KBM-7 (cell line): Measurements from ENCODE around the gene FTSJ3.
A peak's percentile ranks its signal among the peaks of the same experiment; 100 is the strongest.
"Not testable (repeated sequence)": the region's sequence is repeated elsewhere in the genome, so short reads cannot be mapped to it uniquely, and the experiment has no call there.

ENCODE experiments used
- DNase-seq: peaks from one replicate; pipeline ENCODE4 v3.0.0-alpha.2; 2015
- in situ Hi-C: fragments of 300-500 bp; cut with MboI; formaldehyde crosslinking; loops from 2 replicates; pipeline ENCODE4 v1.14.3; 2020; ENCODE audit warnings: low sequenced_read_pairs, low pct_unique_long_range_greater_than_20kb, mixed read lengths

FTSJ3 gene

DNA sequence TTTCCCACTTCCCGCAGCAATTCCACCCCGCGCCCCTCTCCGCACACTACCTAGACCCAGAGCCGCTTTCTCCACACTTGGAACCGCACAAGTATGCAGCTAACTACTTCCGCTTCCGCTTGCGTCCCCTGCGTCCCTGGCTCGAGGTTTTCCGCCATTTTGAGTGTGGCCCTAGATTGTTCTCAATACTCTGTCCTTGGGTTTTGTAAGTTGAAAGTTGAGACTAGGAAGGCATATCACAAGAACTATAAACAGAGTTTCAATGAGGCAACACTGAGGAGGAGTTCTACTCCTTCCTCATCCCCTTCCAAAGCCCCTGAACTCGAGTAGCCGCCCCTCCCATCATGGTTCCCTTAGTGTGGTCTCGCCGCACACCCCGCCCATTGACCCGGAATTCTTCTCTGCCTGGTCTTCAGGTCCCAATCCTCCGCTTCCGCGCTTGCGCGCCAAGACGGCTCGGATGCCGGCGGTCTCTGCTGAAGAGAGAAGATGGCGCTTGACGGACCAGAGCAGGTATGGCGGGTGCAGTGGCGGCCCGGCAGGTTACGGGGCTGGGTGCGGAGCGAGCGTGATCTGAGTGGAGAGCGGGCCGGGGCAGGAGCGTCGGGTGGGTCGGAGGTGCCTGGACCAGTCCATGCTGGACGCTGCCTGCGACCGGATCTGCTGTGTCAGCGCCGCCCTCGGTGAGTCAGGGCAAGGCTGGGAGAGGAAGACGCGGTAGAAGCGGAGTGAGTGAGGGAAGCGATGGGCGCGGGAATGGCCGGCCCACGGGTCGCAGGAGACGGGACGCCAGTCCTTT is at the start of gene FTSJ3, which contains the start of gene PSMC5:
FTSJ3 (minus strand) TSS at position 662 of the 799 bp plus-strand sequence. CDS start 761 bp downstream, outside the sequence.
PSMC5 (plus strand) TSS at position 430 of the 799 bp plus-strand sequence; CDS start at position 490, 60 bp downstream.
- DNase-seq = peak; percentile 96
- in situ Hi-C loops = no loop called here

DNA sequence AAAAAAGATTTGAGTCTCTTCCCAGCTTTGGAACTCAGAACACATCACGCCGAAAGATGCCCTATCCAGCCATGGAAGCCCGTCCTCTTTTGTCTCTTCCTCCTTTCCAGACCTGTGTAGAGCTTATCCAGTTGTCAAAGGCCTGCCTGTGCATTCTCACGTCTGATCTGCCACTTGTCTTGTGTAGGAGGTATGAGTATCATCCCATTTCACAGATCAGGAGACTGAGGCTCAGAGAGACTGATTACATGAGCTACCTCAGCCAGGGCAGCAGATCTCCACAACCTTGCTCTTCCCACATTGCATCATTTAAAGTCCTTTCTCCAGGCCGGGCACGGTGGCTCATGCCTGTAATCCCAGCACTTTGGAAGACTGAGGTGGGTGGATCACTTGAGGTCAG is 47.2 kb upstream of the FTSJ3 start:
- in situ Hi-C loops, DNase-seq: not testable (repeated sequence)

DNA sequence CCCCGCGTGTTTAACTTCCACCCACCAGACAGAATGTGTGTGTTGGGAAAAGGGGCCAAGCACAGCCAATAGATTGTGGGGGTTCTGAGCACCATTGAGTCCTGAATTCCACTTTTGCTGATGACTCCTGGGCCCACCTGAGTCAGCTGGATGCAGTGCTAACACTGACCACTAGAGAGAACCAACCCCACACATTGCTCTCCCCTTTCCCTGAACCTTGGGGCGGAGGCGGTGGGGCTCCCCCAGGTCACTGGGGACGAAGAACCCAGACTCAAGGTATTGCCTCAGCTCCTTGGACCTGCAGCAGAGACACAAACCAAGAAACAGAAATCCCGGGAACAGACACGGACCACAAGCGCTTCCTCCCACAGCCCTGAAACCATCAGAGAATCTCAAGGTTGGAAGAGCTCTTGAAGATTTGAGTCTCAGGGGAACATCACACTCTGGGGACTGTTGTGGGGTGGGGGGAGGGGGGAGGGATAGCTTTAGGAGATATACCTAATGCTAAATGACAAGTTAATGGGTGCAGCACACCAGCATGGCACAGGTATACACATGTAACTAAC is 46.7 kb upstream of the FTSJ3 start:
- in situ Hi-C loops, DNase-seq: not testable (repeated sequence)

DNA sequence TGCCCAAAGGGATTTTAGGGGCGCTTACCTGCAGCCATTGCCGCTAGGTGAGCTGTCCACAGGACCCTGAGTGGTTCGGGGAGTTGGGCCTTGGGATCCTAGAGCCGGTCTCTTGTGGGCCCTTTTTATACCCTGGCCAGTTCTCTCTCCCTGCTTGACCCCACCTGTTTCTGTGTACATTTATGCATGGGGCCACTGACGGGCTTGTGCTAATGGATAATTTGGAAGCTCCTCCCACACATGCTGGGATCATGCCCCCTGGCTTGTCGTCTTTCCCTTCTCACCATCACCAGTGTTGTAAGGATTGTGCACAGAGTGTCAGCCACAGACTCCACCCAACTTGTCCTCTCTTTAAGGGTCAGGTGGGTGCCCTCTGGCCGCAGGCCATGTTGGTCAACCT is 46.1 kb upstream of the FTSJ3 start, which contains the start of gene CSH2:
CSH2 (minus strand) TSS at position 101 of the 400 bp plus-strand sequence; CDS start at position 38, 63 bp downstream.
- in situ Hi-C loops = not testable (repeated sequence)

GRCh38 chr17:63871646-63872365 is 44.3 kb upstream of the FTSJ3 start:
- DNase-seq, in situ Hi-C loops: not testable (repeated sequence)

More for the DNA sequence above, 46.1 kb upstream of the FTSJ3 start, which contains the start of gene CSH2:
- not testable (repeated sequence) for DNase-seq

GRCh38 chr17:63870292-63870665 is 42.8 kb upstream of the FTSJ3 start:
- DNase-seq, in situ Hi-C loops: not testable (repeated sequence)

DNA sequence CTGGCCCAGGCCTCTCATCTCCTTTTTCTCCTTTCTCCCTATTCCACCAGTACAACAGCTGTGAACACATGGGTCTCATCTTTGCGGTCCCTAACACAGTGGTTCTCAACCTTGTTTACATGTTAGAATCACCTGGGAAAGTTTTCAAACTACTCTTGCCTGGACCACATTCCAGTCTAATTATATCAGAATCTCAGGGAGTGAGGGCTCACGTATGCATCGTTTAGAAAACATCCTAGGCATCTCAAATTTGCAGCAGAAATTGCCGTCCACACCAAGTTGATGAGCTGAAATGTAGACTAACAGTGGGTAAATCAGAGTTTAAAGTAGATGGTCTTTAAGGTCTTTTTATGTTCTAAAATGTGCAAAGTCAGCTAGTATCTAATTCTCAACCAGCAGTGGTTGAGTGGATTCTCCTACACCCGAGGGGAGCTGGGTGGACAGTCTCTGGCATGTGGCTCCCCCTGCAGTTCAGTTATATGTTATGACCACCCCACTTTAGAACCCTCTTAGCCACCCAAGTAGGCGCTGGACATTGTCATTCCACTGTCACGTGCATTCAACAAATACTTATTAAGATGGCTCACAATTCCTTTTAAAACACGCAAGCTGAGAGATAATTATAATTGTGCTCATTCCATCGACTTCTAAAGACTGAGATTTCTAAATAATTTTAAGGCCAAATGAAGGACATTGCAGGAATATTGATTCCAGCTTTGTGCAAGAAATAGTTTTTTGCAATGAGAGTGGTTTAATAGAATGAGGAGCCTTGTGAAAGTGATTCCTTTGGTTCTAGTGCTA is 42.2 kb upstream of the FTSJ3 start:
- in situ Hi-C loops = not testable (repeated sequence)

GRCh38 chr17:63866625-63867024 is 39.2 kb upstream of the FTSJ3 start:
- in situ Hi-C loops = not testable (repeated sequence)

More for the DNA sequence above, 42.2 kb upstream of the FTSJ3 start:
- not testable (repeated sequence) for DNase-seq

DNA sequence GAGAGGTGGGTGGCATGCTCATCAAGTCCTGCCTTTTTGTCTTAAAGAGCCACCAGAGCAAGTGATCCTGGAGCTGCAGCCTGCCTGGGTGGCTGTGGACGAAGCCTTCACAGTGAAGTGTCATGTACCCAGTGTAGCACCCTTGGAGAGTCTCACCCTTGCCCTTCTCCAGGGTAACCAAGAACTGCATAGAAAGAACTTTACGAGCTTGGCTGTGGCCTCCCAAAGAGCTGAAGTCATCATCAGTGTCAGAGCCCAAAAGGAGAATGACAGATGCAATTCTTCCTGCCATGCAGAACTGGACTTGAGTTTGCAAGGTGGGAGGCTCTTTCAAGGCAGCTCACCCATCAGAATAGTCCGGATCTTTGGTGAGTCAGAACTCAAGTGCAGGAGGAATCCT is 31.8 kb upstream of the FTSJ3 start:
- no peak for DNase-seq
- in situ Hi-C loops = no loop called here

More at GRCh38 chr17:63866625-63867024, 39.2 kb upstream of the FTSJ3 start:
- not testable (repeated sequence) for DNase-seq

- in situ Hi-C loops, DNase-seq: not testable (repeated sequence)
Measured at GRCh38 chr17:63856425-63856824, 29.0 kb upstream of the FTSJ3 start.

DNA sequence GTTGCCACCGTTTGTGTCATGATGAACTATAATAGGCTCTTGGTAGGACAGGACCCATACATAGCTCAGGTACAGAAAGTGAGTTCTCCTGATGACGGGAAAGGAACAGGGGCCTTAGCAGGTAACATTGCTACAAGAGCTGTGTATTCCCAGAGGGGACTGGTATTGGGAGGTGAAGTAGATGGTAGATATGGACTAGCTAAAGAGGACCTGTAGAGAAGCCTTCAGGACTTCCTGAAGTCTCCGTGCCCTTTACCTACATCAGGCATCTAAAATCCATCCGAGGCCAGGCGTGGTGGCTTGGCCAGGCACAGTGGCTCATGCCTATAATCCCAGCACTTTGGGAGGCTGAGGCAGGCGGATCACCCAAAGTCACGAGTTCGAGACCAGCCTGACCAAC is 27.7 kb upstream of the FTSJ3 start:
- in situ Hi-C loops = no loop called here

GRCh38 chr17:63854709-63855108 is 27.2 kb upstream of the FTSJ3 start:
- no peak for DNase-seq
- in situ Hi-C loops = no loop called here

More for the DNA sequence above, 27.7 kb upstream of the FTSJ3 start:
- DNase-seq = no peak

- DNase-seq = no peak
- in situ Hi-C loops = no loop called here
Measured at GRCh38 chr17:63853260-63853659, 25.8 kb upstream of the FTSJ3 start.

DNA sequence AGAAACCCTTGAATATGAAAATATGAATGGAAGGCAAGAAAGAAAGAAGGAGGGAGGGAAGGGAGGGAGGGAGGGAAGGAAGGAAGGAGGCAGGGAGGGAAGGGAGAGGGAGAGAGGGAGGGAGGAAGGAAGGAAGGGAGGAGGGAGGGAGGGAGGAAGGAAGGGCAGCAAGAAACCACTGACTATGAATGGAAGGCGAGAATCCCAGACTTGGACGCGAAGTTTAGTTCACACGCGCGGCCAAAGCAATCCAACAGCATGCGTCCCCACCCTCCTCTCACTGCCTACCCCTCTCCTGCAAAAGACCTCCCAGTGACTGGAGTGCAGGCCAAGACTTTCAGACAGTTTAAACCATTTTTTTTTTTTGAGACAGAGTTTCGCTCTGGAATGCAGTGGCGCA is 22.9 kb upstream of the FTSJ3 start:
- in situ Hi-C loops = no loop called here
- no peak for DNase-seq

DNA sequence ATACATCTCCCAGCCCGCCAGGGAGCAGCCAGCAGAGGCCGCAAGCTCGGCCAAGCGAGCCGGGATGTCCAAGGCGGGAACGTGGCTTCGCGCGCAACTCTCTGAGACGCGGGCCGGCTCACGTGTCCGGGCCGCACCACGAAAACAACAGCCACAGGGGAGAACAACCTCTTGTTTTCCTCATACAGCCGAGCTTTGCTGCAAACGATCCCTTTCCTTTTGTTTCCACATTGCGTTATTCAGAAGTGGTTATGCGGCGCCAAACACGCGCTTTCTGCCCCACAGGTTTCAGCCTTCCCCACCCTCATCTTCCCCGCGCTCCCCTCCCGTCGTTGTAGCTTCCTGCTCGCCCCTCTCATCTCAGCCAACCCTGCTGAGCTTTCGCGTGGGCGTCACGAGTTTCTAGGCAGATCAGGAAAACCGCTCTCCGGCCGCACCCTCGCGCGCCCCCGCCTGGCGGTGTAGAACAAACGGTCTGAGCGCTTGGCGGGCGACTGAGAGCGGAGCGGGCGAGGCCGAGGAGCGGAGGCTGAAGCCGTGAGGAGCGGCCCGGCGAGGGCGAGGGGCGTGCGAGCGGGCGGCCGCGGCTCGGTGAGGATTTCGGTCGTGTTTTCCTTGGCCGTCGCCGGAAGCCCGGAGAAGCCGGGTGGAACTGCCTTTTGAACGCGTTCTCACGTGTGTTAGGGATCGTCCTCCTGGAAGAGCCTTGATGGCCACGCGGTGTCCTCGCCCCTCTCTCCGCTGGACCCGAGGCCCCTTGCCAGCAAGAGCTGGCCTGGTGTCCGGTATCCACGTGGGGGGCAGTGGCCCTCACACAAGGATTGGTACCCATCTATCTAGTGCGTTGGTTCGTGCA is 21.6 kb upstream of the FTSJ3 start:
- no peak for DNase-seq
- in situ Hi-C loops = no loop called here

DNA sequence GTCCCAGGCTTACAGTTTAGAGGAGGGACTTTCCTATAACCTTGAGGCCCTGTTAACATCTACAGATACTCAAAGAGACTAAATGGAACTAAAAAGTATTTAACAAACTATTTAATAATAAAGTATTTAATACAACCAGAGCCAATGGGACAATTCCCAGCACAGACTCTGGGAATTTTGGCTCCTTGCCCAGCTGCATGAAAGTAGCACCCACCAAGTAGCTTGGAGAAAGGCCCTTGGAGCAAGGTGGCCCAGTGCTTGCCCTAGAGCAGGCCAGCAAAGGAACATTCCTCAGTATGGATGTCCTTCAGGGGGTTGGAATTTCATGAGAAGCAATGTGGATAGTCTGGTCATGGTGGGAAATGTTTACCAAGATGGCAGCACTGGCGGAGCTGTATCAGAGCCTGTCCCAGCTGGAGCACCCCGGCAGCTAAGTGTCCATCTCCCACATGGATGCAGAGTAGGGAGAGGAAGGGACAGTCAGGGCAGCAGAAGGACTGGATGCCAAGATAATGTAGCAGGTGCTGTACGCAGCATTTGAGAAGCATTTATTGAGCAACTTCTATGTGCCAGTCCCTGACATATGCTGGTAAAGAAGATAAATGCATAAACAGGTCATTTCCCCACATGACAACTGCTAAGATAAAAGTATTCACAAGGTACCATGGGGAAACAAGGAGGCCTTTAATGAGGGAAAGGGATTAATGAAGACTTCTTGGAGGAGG is 20.2 kb upstream of the FTSJ3 start:
- DNase-seq = no peak
- in situ Hi-C loops = no loop called here

DNA sequence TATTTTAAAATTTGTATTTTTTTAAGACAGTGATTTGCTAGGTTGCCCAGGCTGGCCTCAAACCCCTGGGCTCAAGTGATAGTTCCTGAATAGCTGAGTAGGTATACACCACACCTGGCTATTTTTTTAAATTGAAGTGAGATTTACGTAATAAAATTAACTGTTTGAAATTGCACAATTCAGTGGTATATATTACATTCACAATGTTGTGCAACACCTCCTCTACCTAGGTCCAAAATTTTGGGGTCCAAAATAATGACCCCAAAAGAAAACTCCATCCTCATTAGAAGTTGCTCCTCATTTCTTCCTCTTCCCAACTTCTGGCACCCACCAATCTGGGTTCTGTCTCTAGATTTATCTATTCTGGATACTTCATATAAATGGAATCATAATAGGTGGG is 18.0 kb upstream of the FTSJ3 start:
- in situ Hi-C loops = no loop called here
- DNase-seq = no peak
